Measurements from ENCODE around the gene RAPGEF1.

GRCh38 chr9:131668057-131668438, 71.8 kb downstream of the RAPGEF1 start:
- TF ChIP-seq CTCF (IDR thresholded peaks at IDR 0.05), result no peak
- no peak for TF ChIP-seq POLR2AphosphoS5 (IDR thresholded peaks at IDR 0.05)
- TF ChIP-seq EP300 (IDR thresholded peaks at IDR 0.05), result no peak
